OCI-LY7 (cell line): ENCODE results near the gene ADARB2. TPM values are rescaled to one million over a fixed set of nuclear protein-coding genes. Genes with fewer than 3 reads are reported as not detected.

ENCODE experiments used
- BruUV-seq: library from RNA; stranded (reverse); fragments of 400-500 nt; replicated peaks from 2 replicates; lab custom pipeline; 2021; lab: Mats Ljungman, UMichigan
- CTCF ChIA-PET: fragments of 300-600 bp; sonication (Branson Sonifier 250); formaldehyde crosslinking; loops from one replicate; lab custom pipeline; 2022; ENCODE audit warnings: antibody characterized with exemption; ENCODE audit not compliant: unreplicated experiment; lab: Charles Lee
- POLR2A ChIA-PET: fragments of 300-600 bp; sonication (Branson Sonifier 250); formaldehyde crosslinking; loops from one replicate; lab custom pipeline; 2022; ENCODE audit warnings: antibody characterized with exemption; lab: Charles Lee
- DNase-seq: peaks from one replicate; pipeline ENCODE4 v3.0.0-alpha.2; 2015; ENCODE audit warnings: low spot score
- H2AFZ ChIP-seq: fragments of 200-600 bp; sonication (generic), shearing (Covaris generic); 2 replicates; pipeline ENCODE4 v1.6.1; 2014; ENCODE audit warnings: mild to moderate bottlenecking, antibody characterized with exemption, low read length, moderate library complexity
- H3K27ac ChIP-seq: fragments of 200-600 bp; sonication (generic); 2 replicates; pipeline ENCODE4 v1.5.1; 2014; ENCODE audit warnings: mixed run types, low read depth, mild to moderate bottlenecking, moderate library complexity, low read length, inconsistent platforms; ENCODE audit not compliant: poor library complexity, severe bottlenecking
- H3K36me3 ChIP-seq: fragments of 200-600 bp; sonication (generic); 2 replicates; pipeline ENCODE4 v1.6.1; 2014; ENCODE audit warnings: mild to moderate bottlenecking, antibody characterized with exemption, low read length, moderate library complexity, mixed read lengths; ENCODE audit not compliant: insufficient read depth
- H3K4me1 ChIP-seq: fragments of 200-600 bp; sonication (generic); 2 replicates; pipeline ENCODE4 v1.5.1; 2014; ENCODE audit warnings: mild to moderate bottlenecking, low read length; ENCODE audit not compliant: insufficient read depth, poor library complexity, severe bottlenecking
- H3K4me2 ChIP-seq: fragments of 200-600 bp; sonication (generic); 2 replicates; pipeline ENCODE4 v1.6.1; 2014; ENCODE audit warnings: mild to moderate bottlenecking, low read length
- H3K4me3 ChIP-seq: fragments of 200-600 bp; sonication (generic); 2 replicates; pipeline ENCODE4 v1.5.1; 2014; ENCODE audit warnings: mild to moderate bottlenecking, low read depth, low read length; ENCODE audit not compliant: poor library complexity, severe bottlenecking
- H3K79me2 ChIP-seq: fragments of 200-600 bp; sonication (generic); 2 replicates; pipeline ENCODE4 v1.6.1; 2016; ENCODE audit warnings: low read depth, mild to moderate bottlenecking, low read length, moderate library complexity, mixed read lengths; ENCODE audit not compliant: insufficient read depth
- H3K9me2 ChIP-seq: fragments of 200-600 bp; sonication (generic); 2 replicates; pipeline ENCODE4 v1.6.1; 2016; ENCODE audit warnings: mild to moderate bottlenecking, low read length, mixed read lengths; ENCODE audit not compliant: insufficient read depth
- H3K9me3 ChIP-seq: fragments of 200-600 bp; sonication (generic); 2 replicates; pipeline ENCODE4 v1.6.1; 2014; ENCODE audit warnings: mild to moderate bottlenecking, mixed run types, low read length, mixed read lengths
- H4K20me1 ChIP-seq: fragments of 200-600 bp; sonication (generic); 2 replicates; pipeline ENCODE4 v1.6.1; 2014; ENCODE audit warnings: mild to moderate bottlenecking, antibody characterized with exemption, low read length, moderate library complexity, mixed read lengths; ENCODE audit not compliant: insufficient read depth
- EZH2phosphoT487 ChIP-seq: fragments of 200-600 bp; sonication (generic); IDR thresholded peaks from 2 replicates; pipeline ENCODE4 v1.6.1; 2018; ENCODE audit warnings: low read depth, borderline replicate concordance, mild to moderate bottlenecking, mixed run types, antibody characterized with exemption, low read length, moderate library complexity, mixed read lengths
- intact Hi-C: fragments of 100-400 bp; cut with micrococcal nuclease; formaldehyde crosslinking; loops from one replicate; pipeline ENCODE4 v1.10.0; 2022; ENCODE audit not compliant: unreplicated experiment
- total RNA-seq, 2 experiments: library from RNA; depleted of rRNA in 1 of 2; stranded (reverse); fragments of >200 nt in 1 of 2; shearing (Covaris generic) in 1 of 2; gene quantifications; 2 replicates each; pipeline ENCODE4 v1.2.3, GENCODE V29; 2014 to 2022
- TF ChIP-seq, protein P1 (sequence below): fragments of 200-600 bp; sonication (generic); conservative IDR thresholded peaks from 2 replicates; pipeline ENCODE4 v1.5.1; 2014; ENCODE audit warnings: mild to moderate bottlenecking, antibody characterized with exemption, low read length, moderate library complexity, mixed read lengths

ADARB2 gene
- total RNA-seq, 2 experiments from 2014 or later = 0.03 TPM; not detected in 1

- ChIA-PET CTCF (no interaction called here), POLR2A (no interaction called here)
- intact Hi-C loops = no loop called here
- no peak overlapping the region for H3K4me3 ChIP-seq
- no peaks in the 10 kb centered on the region for H3K36me3 ChIP-seq
- no peak overlapping the region for H2AFZ ChIP-seq
- DNase-seq = no peak
- BruUV-seq = no TSS peak
- no peaks in the 10 kb centered on the region for H3K4me1 ChIP-seq
- TF ChIP-seq EZH2phosphoT487 = no peak
- TF ChIP-seq, protein P1, sequence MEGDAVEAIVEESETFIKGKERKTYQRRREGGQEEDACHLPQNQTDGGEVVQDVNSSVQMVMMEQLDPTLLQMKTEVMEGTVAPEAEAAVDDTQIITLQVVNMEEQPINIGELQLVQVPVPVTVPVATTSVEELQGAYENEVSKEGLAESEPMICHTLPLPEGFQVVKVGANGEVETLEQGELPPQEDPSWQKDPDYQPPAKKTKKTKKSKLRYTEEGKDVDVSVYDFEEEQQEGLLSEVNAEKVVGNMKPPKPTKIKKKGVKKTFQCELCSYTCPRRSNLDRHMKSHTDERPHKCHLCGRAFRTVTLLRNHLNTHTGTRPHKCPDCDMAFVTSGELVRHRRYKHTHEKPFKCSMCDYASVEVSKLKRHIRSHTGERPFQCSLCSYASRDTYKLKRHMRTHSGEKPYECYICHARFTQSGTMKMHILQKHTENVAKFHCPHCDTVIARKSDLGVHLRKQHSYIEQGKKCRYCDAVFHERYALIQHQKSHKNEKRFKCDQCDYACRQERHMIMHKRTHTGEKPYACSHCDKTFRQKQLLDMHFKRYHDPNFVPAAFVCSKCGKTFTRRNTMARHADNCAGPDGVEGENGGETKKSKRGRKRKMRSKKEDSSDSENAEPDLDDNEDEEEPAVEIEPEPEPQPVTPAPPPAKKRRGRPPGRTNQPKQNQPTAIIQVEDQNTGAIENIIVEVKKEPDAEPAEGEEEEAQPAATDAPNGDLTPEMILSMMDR = no peak
- H3K9me3 ChIP-seq = no peaks in the 10 kb centered on the region
- no peaks in the 10 kb centered on the region for H4K20me1 ChIP-seq
- no peaks in the 10 kb centered on the region for H3K79me2 ChIP-seq
- H3K9me2 ChIP-seq = no peaks in the 10 kb centered on the region
- no peak overlapping the region for H3K4me2 ChIP-seq
- H3K27ac ChIP-seq = no peak overlapping the region
Observed at GRCh38 chr10:1402016-1402770, 335.1 kb downstream of the ADARB2 start.

DNA sequence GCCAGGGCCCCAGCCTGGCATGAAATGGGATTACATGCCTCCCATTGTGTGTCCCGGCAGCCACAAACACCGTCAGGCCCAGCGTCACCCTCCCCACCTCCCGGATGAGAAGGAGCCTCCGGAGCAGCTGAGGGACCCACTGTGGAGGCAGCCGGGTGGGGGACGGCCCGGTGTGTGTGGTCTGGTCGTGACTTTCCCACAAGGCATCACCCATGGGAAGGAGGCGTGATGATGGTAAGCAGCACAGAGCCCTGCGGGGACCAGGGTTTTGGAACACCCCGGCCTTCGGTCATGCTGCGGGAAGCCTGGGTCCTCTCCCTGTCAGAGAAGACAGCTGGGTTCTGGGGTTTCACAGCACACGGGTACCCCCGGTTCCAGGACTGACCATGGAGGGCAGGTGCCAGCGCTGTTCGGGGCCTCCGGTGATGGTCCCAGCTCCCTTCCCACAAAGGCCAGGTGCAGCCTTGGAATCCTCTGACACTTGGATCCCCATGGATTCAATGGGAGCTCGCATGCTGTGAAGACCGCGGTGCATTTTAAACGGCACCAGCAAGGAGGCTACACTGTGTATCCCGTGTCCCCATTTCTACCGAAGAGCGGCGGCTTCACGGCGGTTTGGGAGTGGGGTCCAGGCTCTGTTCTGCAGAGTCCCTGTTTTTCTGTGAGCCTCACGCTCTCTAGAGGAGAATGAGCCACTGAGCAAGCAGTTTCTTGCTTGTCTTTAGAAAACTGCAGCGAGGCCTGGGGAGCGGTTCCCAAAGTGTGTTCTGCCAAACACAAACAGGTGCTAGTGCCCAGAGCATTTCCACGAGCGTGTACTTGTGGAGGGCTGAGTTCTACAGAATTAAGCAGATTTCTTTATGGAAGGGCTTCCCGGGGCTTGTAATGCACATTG, 336.0 kb downstream of the ADARB2 start:
- H3K9me2 ChIP-seq = no peaks in the 10 kb centered on the region
- H3K4me3 ChIP-seq = no peak overlapping the region
- no peaks in the 10 kb centered on the region for H3K9me3 ChIP-seq
- H3K4me2 ChIP-seq = no peak overlapping the region
- no peak overlapping the region for H2AFZ ChIP-seq
- H3K79me2 ChIP-seq = no peaks in the 10 kb centered on the region
- no peaks in the 10 kb centered on the region for H3K36me3 ChIP-seq
- intact Hi-C loops = no loop called here
- BruUV-seq = no TSS peak
- no peaks in the 10 kb centered on the region for H3K4me1 ChIP-seq
- no peak overlapping the region for H3K27ac ChIP-seq
- CTCF ChIA-PET = no interaction called here
- no peaks in the 10 kb centered on the region for H4K20me1 ChIP-seq
- TF ChIP-seq, protein P1 = no peak
- no peak for TF ChIP-seq EZH2phosphoT487
- no peak for DNase-seq
- POLR2A ChIA-PET = no interaction called here
